GM10266 (cell line): Measurements from ENCODE around the gene ARMH4.

Experiments used
- DNase-seq: peaks from one replicate; pipeline ENCODE4 v3.0.0; 2012; ENCODE audit errors: extremely low spot score
- CTCF ChIP-seq: IDR thresholded peaks from 2 replicates; pipeline ENCODE4 v1.5.1; 2012; ENCODE audit warnings: mild to moderate bottlenecking, low read depth; ENCODE audit not compliant: control insufficient read depth, insufficient read depth; ENCODE audit errors: missing control alignments

The ARMH4 gene

GRCh38 chr14:57970594-57970993 is 181.4 kb downstream of the ARMH4 start:
- no peak for DNase-seq
- no peak for TF ChIP-seq CTCF

- TF ChIP-seq CTCF, result no peak
- DNase-seq, result no peak
Measured at GRCh38 chr14:57970175-57970574, 181.8 kb downstream of the ARMH4 start.

- no peak for DNase-seq
- TF ChIP-seq CTCF, result no peak
Measured at GRCh38 chr14:57963071-57963470, 188.9 kb downstream of the ARMH4 start.

- TF ChIP-seq CTCF, result no peak
- no peak for DNase-seq
Measured at GRCh38 chr14:57962325-57963035, 189.5 kb downstream of the ARMH4 start.

- no peak for TF ChIP-seq CTCF
- DNase-seq, result no peak
Measured at GRCh38 chr14:57961786-57962060, 190.3 kb downstream of the ARMH4 start.

GRCh38 chr14:57960946-57961785 is 190.8 kb downstream of the ARMH4 start:
- DNase-seq, result no peak
- TF ChIP-seq CTCF, result no peak

GRCh38 chr14:57957441-57957840 is 194.6 kb downstream of the ARMH4 start:
- DNase-seq, result no peak
- TF ChIP-seq CTCF, result no peak
